Measurements from ENCODE around the gene TMEM178B. TPM values are rescaled to one million over a fixed set of nuclear protein-coding genes. Genes with fewer than 3 reads are reported as not detected.

TMEM178B gene
- polyA plus RNA-seq, 1 donor from 2014 or later = 40.7 TPM

DNA sequence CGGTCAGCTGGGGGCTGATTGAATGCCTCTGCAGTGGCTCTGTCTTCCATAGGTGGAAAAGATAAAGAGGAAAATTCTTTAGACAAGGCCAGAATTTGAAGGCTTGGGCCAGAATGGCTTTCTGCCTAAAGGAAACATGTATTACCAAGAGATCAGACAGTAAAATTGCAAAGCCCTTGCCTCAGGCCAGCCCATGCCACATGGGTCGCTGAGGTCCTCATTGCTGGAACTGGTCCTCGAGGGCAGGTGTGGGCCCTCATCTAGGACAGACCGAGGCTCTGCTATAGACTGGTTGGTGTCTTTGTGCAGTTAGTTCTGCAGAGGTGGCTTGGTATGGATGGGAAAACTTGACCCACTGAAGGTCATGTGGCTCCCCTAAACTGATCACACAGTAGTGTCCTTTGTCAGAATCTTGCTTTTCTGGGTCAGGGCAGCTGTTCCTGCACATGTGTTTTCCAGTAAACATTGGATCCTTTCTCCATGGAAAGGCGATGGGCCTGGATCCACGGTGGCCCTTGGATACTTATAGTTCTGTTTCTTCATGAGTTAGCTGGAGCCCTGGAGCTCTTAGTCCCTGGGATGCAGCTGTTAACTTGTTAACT is 80.4 kb downstream of the TMEM178B start:
- Histone ChIP-seq H3K27ac (ENCODE audit: low read length) (no peak overlapping the region), H3K4me3 (ENCODE audit: low read length) (no peak overlapping the region), H3F3A (ENCODE audit: insufficient read depth, low read length, poor library complexity, severe bottlenecking) (no peaks in the 10 kb centered on the region), H3K9me3 (ENCODE audit: low read length) (no peaks in the 10 kb centered on the region), H3K36me3 (ENCODE audit: insufficient read depth, low read length) (no peaks in the 10 kb centered on the region), H3K9ac (ENCODE audit: low read length) (no peak overlapping the region), H3K9me2 (ENCODE audit: insufficient read depth, low read length) (no peaks in the 10 kb centered on the region), H3K27me3 (ENCODE audit: insufficient read depth, low read depth, low read length) (no peaks in the 10 kb centered on the region), H2AFZ (ENCODE audit: low read depth, low read length) (no peak overlapping the region), H3K4me2 (ENCODE audit: low read length) (no peak overlapping the region), H3K79me2 (replicated peaks; ENCODE audit: insufficient read depth, low read length) (peaks cover 34% of the 10 kb centered on the region), H4K20me1 (ENCODE audit: insufficient read depth) (no peaks in the 10 kb centered on the region)
- TF ChIP-seq TAF1 (IDR thresholded peaks at IDR 0.05; ENCODE audit: low read depth) (no peak), POLR2AphosphoS5 (IDR thresholded peaks at IDR 0.05) (no peak), RAD21 (conservative IDR thresholded peaks at IDR 0.05) (no peak), MXI1 (conservative IDR thresholded peaks at IDR 0.05; ENCODE audit: poor library complexity, severe bottlenecking) (no peak), EP300 (conservative IDR thresholded peaks at IDR 0.05; ENCODE audit: poor library complexity, severe bottlenecking) (no peak), SMC3 (conservative IDR thresholded peaks at IDR 0.05; ENCODE audit: poor library complexity) (no peak), EZH2 (IDR thresholded peaks at IDR 0.05; ENCODE audit: borderline replicate concordance, insufficient read depth, low read length, poor library complexity, severe bottlenecking) (no peak)
- TF ChIP-seq, protein P1, sequence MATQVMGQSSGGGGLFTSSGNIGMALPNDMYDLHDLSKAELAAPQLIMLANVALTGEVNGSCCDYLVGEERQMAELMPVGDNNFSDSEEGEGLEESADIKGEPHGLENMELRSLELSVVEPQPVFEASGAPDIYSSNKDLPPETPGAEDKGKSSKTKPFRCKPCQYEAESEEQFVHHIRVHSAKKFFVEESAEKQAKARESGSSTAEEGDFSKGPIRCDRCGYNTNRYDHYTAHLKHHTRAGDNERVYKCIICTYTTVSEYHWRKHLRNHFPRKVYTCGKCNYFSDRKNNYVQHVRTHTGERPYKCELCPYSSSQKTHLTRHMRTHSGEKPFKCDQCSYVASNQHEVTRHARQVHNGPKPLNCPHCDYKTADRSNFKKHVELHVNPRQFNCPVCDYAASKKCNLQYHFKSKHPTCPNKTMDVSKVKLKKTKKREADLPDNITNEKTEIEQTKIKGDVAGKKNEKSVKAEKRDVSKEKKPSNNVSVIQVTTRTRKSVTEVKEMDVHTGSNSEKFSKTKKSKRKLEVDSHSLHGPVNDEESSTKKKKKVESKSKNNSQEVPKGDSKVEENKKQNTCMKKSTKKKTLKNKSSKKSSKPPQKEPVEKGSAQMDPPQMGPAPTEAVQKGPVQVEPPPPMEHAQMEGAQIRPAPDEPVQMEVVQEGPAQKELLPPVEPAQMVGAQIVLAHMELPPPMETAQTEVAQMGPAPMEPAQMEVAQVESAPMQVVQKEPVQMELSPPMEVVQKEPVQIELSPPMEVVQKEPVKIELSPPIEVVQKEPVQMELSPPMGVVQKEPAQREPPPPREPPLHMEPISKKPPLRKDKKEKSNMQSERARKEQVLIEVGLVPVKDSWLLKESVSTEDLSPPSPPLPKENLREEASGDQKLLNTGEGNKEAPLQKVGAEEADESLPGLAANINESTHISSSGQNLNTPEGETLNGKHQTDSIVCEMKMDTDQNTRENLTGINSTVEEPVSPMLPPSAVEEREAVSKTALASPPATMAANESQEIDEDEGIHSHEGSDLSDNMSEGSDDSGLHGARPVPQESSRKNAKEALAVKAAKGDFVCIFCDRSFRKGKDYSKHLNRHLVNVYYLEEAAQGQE (IDR thresholded peaks at IDR 0.05; ENCODE audit: borderline replicate concordance) = no peak
- TF ChIP-seq, protein P2, sequence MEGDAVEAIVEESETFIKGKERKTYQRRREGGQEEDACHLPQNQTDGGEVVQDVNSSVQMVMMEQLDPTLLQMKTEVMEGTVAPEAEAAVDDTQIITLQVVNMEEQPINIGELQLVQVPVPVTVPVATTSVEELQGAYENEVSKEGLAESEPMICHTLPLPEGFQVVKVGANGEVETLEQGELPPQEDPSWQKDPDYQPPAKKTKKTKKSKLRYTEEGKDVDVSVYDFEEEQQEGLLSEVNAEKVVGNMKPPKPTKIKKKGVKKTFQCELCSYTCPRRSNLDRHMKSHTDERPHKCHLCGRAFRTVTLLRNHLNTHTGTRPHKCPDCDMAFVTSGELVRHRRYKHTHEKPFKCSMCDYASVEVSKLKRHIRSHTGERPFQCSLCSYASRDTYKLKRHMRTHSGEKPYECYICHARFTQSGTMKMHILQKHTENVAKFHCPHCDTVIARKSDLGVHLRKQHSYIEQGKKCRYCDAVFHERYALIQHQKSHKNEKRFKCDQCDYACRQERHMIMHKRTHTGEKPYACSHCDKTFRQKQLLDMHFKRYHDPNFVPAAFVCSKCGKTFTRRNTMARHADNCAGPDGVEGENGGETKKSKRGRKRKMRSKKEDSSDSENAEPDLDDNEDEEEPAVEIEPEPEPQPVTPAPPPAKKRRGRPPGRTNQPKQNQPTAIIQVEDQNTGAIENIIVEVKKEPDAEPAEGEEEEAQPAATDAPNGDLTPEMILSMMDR (IDR thresholded peaks at IDR 0.05; ENCODE audit: poor library complexity, severe bottlenecking) = no peak

DNA sequence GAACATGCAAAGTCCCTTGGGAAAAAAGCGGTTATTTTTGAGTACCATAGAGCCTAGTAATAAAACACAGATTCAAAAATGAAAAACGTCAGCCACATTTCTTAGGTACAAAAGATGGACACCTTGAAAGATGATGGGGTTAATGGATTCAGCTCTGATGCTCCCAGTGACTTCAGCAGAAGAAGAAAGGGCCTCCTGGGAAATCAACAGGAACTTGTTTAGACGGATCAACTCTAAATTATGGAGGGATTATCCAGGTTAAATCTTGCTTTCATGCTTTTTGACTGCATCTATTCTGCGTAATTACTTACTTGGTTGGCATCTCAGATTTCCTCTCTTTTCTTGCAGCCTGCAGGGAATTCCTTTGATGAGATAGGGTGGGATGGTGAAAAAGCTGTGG is 82.5 kb downstream of the TMEM178B start:
- Histone ChIP-seq H3K27ac (ENCODE audit: low read length) (peak overlapping the region; percentile 72), H3K4me3 (ENCODE audit: low read length) (peak overlapping the region; percentile 40), H3K9me3 (ENCODE audit: low read length) (no peaks in the 10 kb centered on the region), H2AFZ (ENCODE audit: low read depth, low read length) (no peak overlapping the region), H3K9ac (ENCODE audit: low read length) (no peak overlapping the region), H3F3A (ENCODE audit: insufficient read depth, low read length, poor library complexity, severe bottlenecking) (no peaks in the 10 kb centered on the region), H4K20me1 (ENCODE audit: insufficient read depth) (no peaks in the 10 kb centered on the region), H3K4me2 (ENCODE audit: low read length) (no peak overlapping the region), H3K79me2 (replicated peaks; ENCODE audit: insufficient read depth, low read length) (peaks cover 23% of the 10 kb centered on the region), H3K9me2 (ENCODE audit: insufficient read depth, low read length) (no peaks in the 10 kb centered on the region), H3K36me3 (ENCODE audit: insufficient read depth, low read length) (no peaks in the 10 kb centered on the region), H3K27me3 (ENCODE audit: insufficient read depth, low read depth, low read length) (no peaks in the 10 kb centered on the region)
- TF ChIP-seq SMC3 (conservative IDR thresholded peaks at IDR 0.05; ENCODE audit: poor library complexity) (no peak), POLR2AphosphoS5 (IDR thresholded peaks at IDR 0.05) (peak; percentile 76), RAD21 (conservative IDR thresholded peaks at IDR 0.05) (peak; percentile 10), MXI1 (conservative IDR thresholded peaks at IDR 0.05; ENCODE audit: poor library complexity, severe bottlenecking) (no peak), EP300 (conservative IDR thresholded peaks at IDR 0.05; ENCODE audit: poor library complexity, severe bottlenecking) (peak; percentile 74)
- TF ChIP-seq, protein P1 (IDR thresholded peaks at IDR 0.05; ENCODE audit: borderline replicate concordance) = peak; percentile 61

Measured in neural cell (in vitro differentiated cells).